SK-N-SH (cell line): ENCODE measurements around the gene ITGB8.

Experiments
- CTCF ChIP-seq: fragments of 200-600 bp; sonication (generic); IDR thresholded peaks from 2 replicates; pipeline ENCODE4 v1.6.1; 2017; ENCODE audit warnings: antibody characterized with exemption, mild to moderate bottlenecking, moderate library complexity
- EP300 ChIP-seq, 2 experiments: IDR thresholded peaks; 2 replicates each; pipeline versions ENCODE4 v1.4.0 to v1.6.1; 2012; ENCODE audit warnings: borderline replicate concordance in 1 of 2, low read depth in 1 of 2, low read length in 1 of 2
- EZH2phosphoT487 ChIP-seq: fragments of 200-600 bp; sonication (generic); IDR thresholded peaks from 2 replicates; pipeline ENCODE4 v1.6.1; 2017; ENCODE audit warnings: low read depth, mixed run types, mild to moderate bottlenecking, antibody characterized with exemption, moderate library complexity, borderline replicate concordance
- MAX ChIP-seq: IDR thresholded peaks from 2 replicates; pipeline ENCODE4 v1.4.0; 2012; ENCODE audit warnings: low read depth
- TCF12 ChIP-seq: IDR thresholded peaks from 2 replicates; pipeline ENCODE4 v1.4.0; 2012
- USF1 ChIP-seq: IDR thresholded peaks from 2 replicates; pipeline ENCODE4 v1.4.0; 2012; ENCODE audit warnings: low read depth, borderline replicate concordance

GRCh38 chr7:20441991-20442441 lies 111.3 kb downstream of the ITGB8 start:
- TF ChIP-seq CTCF: no peak
- no peak for TF ChIP-seq USF1
- no peak for TF ChIP-seq MAX
- no peak for TF ChIP-seq EZH2phosphoT487
- TF ChIP-seq TCF12: no peak
- TF ChIP-seq EP300 (IDR thresholded peaks at IDR 0.05; ENCODE audit: borderline replicate concordance in 1 of 2, low read depth in 1 of 2, low read length in 1 of 2): no peak
